NB4 (cell line): ENCODE results near the gene ETV6.

ENCODE experiments used
- CTCF ChIP-seq: IDR thresholded peaks from one replicate; pipeline ENCODE4 v1.5.1; 2012; ENCODE audit warnings: low read depth, low read length
- MAX ChIP-seq: IDR thresholded peaks from 2 replicates; pipeline ENCODE4 v1.6.1; 2011; ENCODE audit warnings: low read depth, low read length
- MYC ChIP-seq: IDR thresholded peaks from 2 replicates; pipeline ENCODE4 v1.6.1; 2011; ENCODE audit warnings: low read depth, low read length
- POLR2A ChIP-seq: IDR thresholded peaks from 2 replicates; pipeline ENCODE4 v1.6.1; 2011; ENCODE audit warnings: mild to moderate bottlenecking; ENCODE audit not compliant: insufficient read length; ENCODE audit errors: extremely low read depth

DNA sequence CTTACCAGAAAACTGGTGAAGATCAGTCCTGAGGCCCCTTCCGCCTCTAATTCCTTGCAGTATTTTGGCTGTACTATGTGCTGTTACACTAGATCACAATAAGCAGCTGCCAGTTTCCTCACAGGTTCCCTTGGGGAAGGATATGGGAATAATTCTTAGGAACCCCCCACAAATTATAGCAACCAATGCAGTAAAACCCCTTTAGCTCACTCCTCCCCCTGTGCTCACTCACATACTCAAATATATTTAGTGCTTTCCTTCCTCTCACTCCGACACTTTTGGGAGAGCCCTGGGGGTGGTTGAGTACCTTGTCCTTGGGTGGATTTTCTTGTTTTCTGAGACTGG is 162.7 kb downstream of the ETV6 start:
- no peak for TF ChIP-seq CTCF
- TF ChIP-seq POLR2A = no peak
- no peak for TF ChIP-seq MAX
- no peak for TF ChIP-seq MYC
